ENCODE results near the gene CA4. TPM values are rescaled to one million over a fixed set of nuclear protein-coding genes. Genes with fewer than 3 reads are reported as not detected.

CA4 gene
- total RNA-seq, 1 experiment from 2014 or later = 6.7 TPM

- H3K27me3 Mint-ChIP-seq (ENCODE audit: low read depth) = peaks cover 87% of the 10 kb centered on the region
- H3K36me3 Mint-ChIP-seq = no peaks in the 10 kb centered on the region
- POLR2A ChIA-PET = interaction anchor here (0.6 kb wide), 1 partner anchor 254 kb away, joined by 3 read pairs; the partner anchor contains the start of gene USP32
- CTCF ChIA-PET = interaction anchor here (0.6 to 5.1 kb wide), 2 partner anchors 14 to 284 kb away, joined by 4 to 53 read pairs; partner anchors contain the start of gene CA4
- no peak overlapping the region for H3K4me3 Mint-ChIP-seq
- H3K9me3 Mint-ChIP-seq = peaks cover 5% of the 10 kb centered on the region
- no peak for ATAC-seq
- no peak for TF ChIP-seq TEAD4 (CRISPR knock-in tag; IDR thresholded peaks at IDR 0.05)
- no peak for TF ChIP-seq ZNF263 (CRISPR knock-in tag; IDR thresholded peaks at IDR 0.05; ENCODE audit: low read depth)
- TF ChIP-seq ATF3 (CRISPR knock-in tag; conservative IDR thresholded peaks at IDR 0.05) = no peak
- no peak for TF ChIP-seq IRF1 (CRISPR knock-in tag; IDR thresholded peaks at IDR 0.05)
- no peak for TF ChIP-seq FOXJ3 (CRISPR knock-in tag; IDR thresholded peaks at IDR 0.05; ENCODE audit: borderline replicate concordance)
- TF ChIP-seq MXD4 (CRISPR knock-in tag; IDR thresholded peaks at IDR 0.05; ENCODE audit: borderline replicate concordance) = no peak
- no peak for TF ChIP-seq OVOL2 (CRISPR knock-in tag; IDR thresholded peaks at IDR 0.05; ENCODE audit: borderline replicate concordance)
- TF ChIP-seq ZNF512 (CRISPR knock-in tag; IDR thresholded peaks at IDR 0.05; ENCODE audit: borderline replicate concordance) = no peak
- no peak for TF ChIP-seq TP53 (CRISPR knock-in tag; IDR thresholded peaks at IDR 0.05)
- TF ChIP-seq E2F1 (CRISPR knock-in tag; IDR thresholded peaks at IDR 0.05) = no peak
- TF ChIP-seq E2F5 (CRISPR knock-in tag; IDR thresholded peaks at IDR 0.05) = no peak
- TF ChIP-seq MAX (CRISPR knock-in tag; IDR thresholded peaks at IDR 0.05) = no peak
- TF ChIP-seq STAT6 (CRISPR knock-in tag; conservative IDR thresholded peaks at IDR 0.05; ENCODE audit: low read depth) = no peak
- no peak for TF ChIP-seq PREB (CRISPR knock-in tag; IDR thresholded peaks at IDR 0.05; ENCODE audit: borderline replicate concordance)
- TF ChIP-seq ZBTB43 (CRISPR knock-in tag; IDR thresholded peaks at IDR 0.05) = no peak
- no peak for TF ChIP-seq ZBTB21 (CRISPR knock-in tag; IDR thresholded peaks at IDR 0.05; ENCODE audit: borderline replicate concordance)
- H3K4me1 Mint-ChIP-seq = peaks cover 42% of the 10 kb centered on the region
- H3K27ac Mint-ChIP-seq = no peak overlapping the region
- DNase-seq (ENCODE audit: low spot score) = no peak
Measured at GRCh38 chr17:60137731-60138130, 12.0 kb upstream of the CA4 start.
